ENCODE data around the gene CRYBA4.

DNA sequence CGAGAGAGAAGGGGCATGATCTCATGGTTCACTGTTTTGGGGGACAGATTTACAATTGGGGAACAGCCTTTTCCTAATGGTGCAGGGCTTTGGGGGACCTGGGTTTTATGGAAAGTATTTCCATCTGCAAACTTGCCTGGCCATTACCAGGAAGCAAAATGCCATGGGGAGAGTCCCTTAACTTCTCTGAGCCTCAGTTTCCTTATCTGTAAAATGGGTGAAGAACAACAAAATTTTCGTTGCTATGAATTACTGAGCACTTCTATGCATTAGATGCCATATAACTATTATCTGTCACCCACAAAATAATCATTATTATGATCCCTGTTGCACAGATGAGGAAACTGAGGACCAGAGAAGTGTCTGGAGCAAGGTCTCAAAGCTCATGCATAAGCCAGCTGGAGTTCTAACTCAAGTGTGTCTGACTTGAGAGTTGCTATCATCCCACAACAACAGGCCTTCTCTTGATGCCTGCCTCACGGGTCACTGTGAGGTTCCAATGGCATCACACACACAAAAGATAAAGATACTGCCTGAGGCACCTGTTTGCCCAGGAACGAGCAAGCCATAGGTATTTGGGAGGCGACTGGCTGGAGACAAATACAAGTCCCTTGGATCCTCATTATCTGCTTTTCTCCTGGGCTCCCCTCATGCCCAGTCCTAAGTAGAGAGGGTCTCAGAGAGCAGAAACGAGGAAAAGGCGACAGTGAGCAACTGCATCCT is 47.6 kb upstream of the CRYBA4 start:
- TF ChIP-seq YY1 (IDR thresholded peaks at IDR 0.05; ENCODE audit: insufficient read depth, insufficient read length) = no peak
- no peak for TF ChIP-seq SUZ12 (IDR thresholded peaks at IDR 0.05; ENCODE audit: extremely low read depth, insufficient read depth, insufficient read length)
- TF ChIP-seq ZNF274 (IDR thresholded peaks at IDR 0.05; ENCODE audit: low read depth, low read length) = no peak

Measured in NT2/D1 (cell line).